Mesodermal cell (in vitro differentiated cells): ENCODE results near the gene TMEM167B.

Source experiments
- H3K27ac ChIP-seq: 2 replicates; pipeline ENCODE4 v1.7.0; 2013; ENCODE audit warnings: mild to moderate bottlenecking, low read depth, low read length, moderate library complexity; ENCODE audit not compliant: severe bottlenecking
- H3K36me3 ChIP-seq: 2 replicates; pipeline ENCODE4 v1.7.1; 2013; ENCODE audit warnings: mild to moderate bottlenecking, low read length, moderate library complexity; ENCODE audit not compliant: control insufficient read depth, insufficient read depth
- H3K4me1 ChIP-seq: one replicate; pipeline ENCODE4 v1.7.1; 2013; ENCODE audit warnings: mild to moderate bottlenecking, low read length; ENCODE audit not compliant: insufficient read depth, control insufficient read depth, poor library complexity, severe bottlenecking
- H3K4me3 ChIP-seq: 2 replicates; pipeline ENCODE4 v1.7.0; 2013; ENCODE audit warnings: low read length, control low read depth, mild to moderate bottlenecking; ENCODE audit not compliant: insufficient read depth, poor library complexity, severe bottlenecking; ENCODE audit errors: extremely low read depth
- H3K9me3 ChIP-seq: 2 replicates; pipeline ENCODE4 v1.7.1; 2013; ENCODE audit warnings: mild to moderate bottlenecking, low read length, moderate library complexity; ENCODE audit not compliant: control insufficient read depth
- WGBS, 2 experiments: methylation state at CpG; one replicate each; pipeline ENCODE4 v1.1.5; 2013; ENCODE audit warnings: missing lambda C conversion rate in 2 of 2; ENCODE audit not compliant: insufficient coverage in 2 of 2; 5-methylcytosine and 5-hydroxymethylcytosine counted together

TMEM167B gene

GRCh38 chr1:109059026-109059425 lies 31.5 kb upstream of the TMEM167B start:
- Histone ChIP-seq H3K4me1 (no peaks in the 10 kb centered on the region), H3K27ac (no peak overlapping the region), H3K4me3 (no peak overlapping the region), H3K9me3 (no peaks in the 10 kb centered on the region), H3K36me3 (peaks cover 10% of the 10 kb centered on the region)

GRCh38 chr1:109060707-109061106 lies 29.9 kb upstream of the TMEM167B start:
- Histone ChIP-seq H3K4me3 (no peak overlapping the region), H3K27ac (no peak overlapping the region), H3K36me3 (peaks cover 27% of the 10 kb centered on the region), H3K9me3 (no peaks in the 10 kb centered on the region), H3K4me1 (no peaks in the 10 kb centered on the region)
- 90 to 94% methylated on average over 4 to 6 of the region's 7 CpGs for WGBS, 2 experiments

GRCh38 chr1:109061183-109061582 lies 29.4 kb upstream of the TMEM167B start:
- WGBS, 2 experiments: 93 to 100% methylated on average over 2 of the region's 4 CpGs

GRCh38 chr1:109065137-109065536 lies 25.4 kb upstream of the TMEM167B start:
- peaks cover 65% of the 10 kb centered on the region for H3K36me3 ChIP-seq
- WGBS, 2 experiments: 100% methylated on average over 1 of the region's 3 CpGs
- H3K4me1 ChIP-seq: no peaks in the 10 kb centered on the region
- H3K9me3 ChIP-seq: no peaks in the 10 kb centered on the region
- no peak overlapping the region for H3K27ac ChIP-seq
- H3K4me3 ChIP-seq: no peak overlapping the region

More at GRCh38 chr1:109061183-109061582, 29.4 kb upstream of the TMEM167B start:
- Histone ChIP-seq H3K36me3 (peaks cover 28% of the 10 kb centered on the region), H3K27ac (no peak overlapping the region), H3K9me3 (no peaks in the 10 kb centered on the region), H3K4me1 (no peaks in the 10 kb centered on the region), H3K4me3 (no peak overlapping the region)

- 84 to 94% methylated on average over 3 to 5 of the region's 8 CpGs for WGBS, 2 experiments
- no peak overlapping the region for H3K4me3 ChIP-seq
- no peaks in the 10 kb centered on the region for H3K4me1 ChIP-seq
- no peaks in the 10 kb centered on the region for H3K9me3 ChIP-seq
- H3K27ac ChIP-seq: no peak overlapping the region
- H3K36me3 ChIP-seq: peaks cover 74% of the 10 kb centered on the region
Measured at GRCh38 chr1:109067883-109068282, 22.7 kb upstream of the TMEM167B start.

- peaks cover 75% of the 10 kb centered on the region for H3K36me3 ChIP-seq
- no CpG with 5 or more reads among the region's 1 CpG for WGBS, 2 experiments
- no peaks in the 10 kb centered on the region for H3K4me1 ChIP-seq
- no peak overlapping the region for H3K27ac ChIP-seq
- H3K4me3 ChIP-seq: no peak overlapping the region
- H3K9me3 ChIP-seq: no peaks in the 10 kb centered on the region
Measured at GRCh38 chr1:109069294-109069693, 21.3 kb upstream of the TMEM167B start.

- H3K27ac ChIP-seq: peak within 1 kb of the TSS; percentile 96
- no peaks in the 10 kb centered on the region for H3K4me1 ChIP-seq
- peaks cover 20% of the 10 kb centered on the region for H3K36me3 ChIP-seq
- H3K9me3 ChIP-seq: no peaks in the 10 kb centered on the region
- peak within 1 kb of the TSS; percentile 86 for H3K4me3 ChIP-seq
- WGBS, 2 experiments: 3% methylated on average over 34 of the region's 39 CpGs
Measured at GRCh38 chr1:109075531-109076490, 14.8 kb upstream of the TMEM167B start, which contains the start of gene TAF13. Gene TAF13 (minus strand): TSS chr1:109076003. CDS start chr1:109075947, 56 bp downstream.

GRCh38 chr1:109078317-109078716 lies 12.2 kb upstream of the TMEM167B start:
- no peak overlapping the region for H3K27ac ChIP-seq
- H3K4me1 ChIP-seq: no peaks in the 10 kb centered on the region
- H3K4me3 ChIP-seq: no peak overlapping the region
- 100% methylated on average over 1 of the region's 1 CpG; no CpG with 5 or more reads in 1 of the 2 experiments for WGBS, 2 experiments
- peaks cover 9% of the 10 kb centered on the region for H3K36me3 ChIP-seq
- no peaks in the 10 kb centered on the region for H3K9me3 ChIP-seq

GRCh38 chr1:109079240-109079622 lies 11.3 kb upstream of the TMEM167B start:
- no peaks in the 10 kb centered on the region for H3K4me1 ChIP-seq
- H3K36me3 ChIP-seq: peaks cover 5% of the 10 kb centered on the region
- no peak overlapping the region for H3K4me3 ChIP-seq
- no peaks in the 10 kb centered on the region for H3K9me3 ChIP-seq
- WGBS, 2 experiments: no CpG with 5 or more reads among the region's 2 CpGs
- H3K27ac ChIP-seq: no peak overlapping the region

- H3K9me3 ChIP-seq: no peaks in the 10 kb centered on the region
Measured at GRCh38 chr1:109080441-109081082, 10.0 kb upstream of the TMEM167B start.

More at GRCh38 chr1:109080441-109081082, 10.0 kb upstream of the TMEM167B start:
- WGBS, 2 experiments: 94 to 98% methylated on average over 3 to 4 of the region's 5 CpGs
- Histone ChIP-seq H3K4me3 (no peak overlapping the region), H3K27ac (no peak overlapping the region), H3K4me1 (peaks cover 4% of the 10 kb centered on the region), H3K36me3 (no peaks in the 10 kb centered on the region)
